ENCODE results near the gene ZMYND10.
A peak's percentile ranks its signal among the peaks of the same experiment; 100 is the strongest.

Gene ZMYND10

GRCh38 chr3:50350213-50350526, 4.6 kb upstream of the ZMYND10 start:
- Histone ChIP-seq H3K36me3 (ENCODE audit: control insufficient read depth in 1 of 2, insufficient read depth in 2 of 2, low read depth in 1 of 2, low read length in 2 of 2) (peaks cover 44 to 46% of the 10 kb centered on the region in 2 experiments), H3K79me1 (replicated peaks; ENCODE audit: low read length, poor library complexity, severe bottlenecking) (peaks cover 41% of the 10 kb centered on the region), H3K27ac (ENCODE audit: low read length, poor library complexity, severe bottlenecking) (no peak overlapping the region)

GRCh38 chr3:50347187-50347813, 1.8 kb upstream of the ZMYND10 start:
- peak; percentile 83 for DNase-seq
- H3K23ac ChIP-seq (ENCODE audit: low read length in 2 of 2): no peak overlapping the region
- H3K27ac ChIP-seq (ENCODE audit: low read length, poor library complexity, severe bottlenecking): no peak overlapping the region
- H2BK120ac ChIP-seq (ENCODE audit: low read depth, low read length): no peak overlapping the region
- H3K18ac ChIP-seq (ENCODE audit: low read depth in 1 of 2, low read length in 2 of 2): no peak overlapping the region
- H3K36me3 ChIP-seq (ENCODE audit: control insufficient read depth in 1 of 2, insufficient read depth in 2 of 2, low read depth in 1 of 2, low read length in 2 of 2): peaks cover 20 to 22% of the 10 kb centered on the region in 2 experiments
- WGBS: 34% methylated on average over 12 of the region's 14 CpGs
- H3K14ac ChIP-seq (ENCODE audit: low read length in 2 of 2): no peak overlapping the region
- H3K4me1 ChIP-seq (ENCODE audit: control insufficient read depth, insufficient read depth, low read depth, low read length): peaks cover 36% of the 10 kb centered on the region
- H3K9me3 ChIP-seq (ENCODE audit: control insufficient read depth, low read length): no peaks in the 10 kb centered on the region
- H3K9ac ChIP-seq (ENCODE audit: low read length): no peak overlapping the region
- H2BK12ac ChIP-seq (ENCODE audit: low read length in 2 of 2): no peak overlapping the region
- H4K8ac ChIP-seq (ENCODE audit: low read length): peak overlapping the region; percentile 50
- H2BK15ac ChIP-seq (ENCODE audit: low read depth, poor library complexity, severe bottlenecking): no peak overlapping the region
- no peak overlapping the region for H3K4me3 ChIP-seq (ENCODE audit: insufficient read depth in 1 of 2, low read depth in 1 of 2, low read length in 2 of 2)
- H4K91ac ChIP-seq (ENCODE audit: low read length): no peak overlapping the region
- no peak overlapping the region for H3K4me2 ChIP-seq (ENCODE audit: low read length, poor library complexity, severe bottlenecking)
- H3K4ac ChIP-seq (ENCODE audit: low read depth in 1 of 2, low read length in 2 of 2): no peak overlapping the region
- H2AK5ac ChIP-seq (ENCODE audit: low read length, severe bottlenecking): no peak overlapping the region
- H2AFZ ChIP-seq (ENCODE audit: low read depth, low read length): no peak overlapping the region
- H2BK5ac ChIP-seq (ENCODE audit: low read depth, low read length, poor library complexity, severe bottlenecking): no peak overlapping the region
- peaks cover 26% of the 10 kb centered on the region for H3K79me1 ChIP-seq (replicated peaks; ENCODE audit: low read length, poor library complexity, severe bottlenecking)
- no peaks in the 10 kb centered on the region for H3K27me3 ChIP-seq (ENCODE audit: control insufficient read depth in 1 of 2, insufficient read depth in 1 of 2, low read length in 2 of 2)

More at GRCh38 chr3:50350213-50350526, 4.6 kb upstream of the ZMYND10 start:
- H4K8ac ChIP-seq (ENCODE audit: low read length): peak overlapping the region; percentile 54
- no peak for DNase-seq
- H2BK12ac ChIP-seq (ENCODE audit: low read length in 2 of 2): no peak overlapping the region
- no peaks in the 10 kb centered on the region for H3K27me3 ChIP-seq (ENCODE audit: control insufficient read depth in 1 of 2, insufficient read depth in 1 of 2, low read length in 2 of 2)
- H3K4me2 ChIP-seq (ENCODE audit: low read length, poor library complexity, severe bottlenecking): peak overlapping the region; percentile 72
- WGBS: 32% methylated on average over 7 of the region's 7 CpGs
- no peak overlapping the region for H3K23ac ChIP-seq (ENCODE audit: low read length in 2 of 2)
- no peaks in the 10 kb centered on the region for H3K9me3 ChIP-seq (ENCODE audit: control insufficient read depth, low read length)
- H3K18ac ChIP-seq (ENCODE audit: low read depth in 1 of 2, low read length in 2 of 2): peak overlapping the region; percentile 12 to 14
- peak overlapping the region; percentile 27 for H2AK5ac ChIP-seq (ENCODE audit: low read length, severe bottlenecking)
- H3K4ac ChIP-seq (ENCODE audit: low read depth in 1 of 2, low read length in 2 of 2): peak overlapping the region in 1 of 2 experiments; percentile 60
- H3K4me3 ChIP-seq (ENCODE audit: insufficient read depth in 1 of 2, low read depth in 1 of 2, low read length in 2 of 2): peak overlapping the region; percentile 87 to 96
- H2BK15ac ChIP-seq (ENCODE audit: low read depth, poor library complexity, severe bottlenecking): no peak overlapping the region
- H2BK120ac ChIP-seq (ENCODE audit: low read depth, low read length): no peak overlapping the region
- H3K9ac ChIP-seq (ENCODE audit: low read length): peak overlapping the region; percentile 90
- H2BK5ac ChIP-seq (ENCODE audit: low read depth, low read length, poor library complexity, severe bottlenecking): no peak overlapping the region
- H3K14ac ChIP-seq (ENCODE audit: low read length in 2 of 2): peak overlapping the region in 1 of 2 experiments; percentile 22
- peaks cover 38% of the 10 kb centered on the region for H3K4me1 ChIP-seq (ENCODE audit: control insufficient read depth, insufficient read depth, low read depth, low read length)
- peak overlapping the region; percentile 7 for H2AFZ ChIP-seq (ENCODE audit: low read depth, low read length)
- H4K91ac ChIP-seq (ENCODE audit: low read length): no peak overlapping the region

- H2BK12ac ChIP-seq (ENCODE audit: low read length in 2 of 2): no peak overlapping the region
- H3K36me3 ChIP-seq (ENCODE audit: control insufficient read depth in 1 of 2, insufficient read depth in 2 of 2, low read depth in 1 of 2, low read length in 2 of 2): peaks cover 14 to 20% of the 10 kb centered on the region in 2 experiments
- no peaks in the 10 kb centered on the region for H3K27me3 ChIP-seq (ENCODE audit: control insufficient read depth in 1 of 2, insufficient read depth in 1 of 2, low read length in 2 of 2)
- H3K14ac ChIP-seq (ENCODE audit: low read length in 2 of 2): no peak overlapping the region
- no peak overlapping the region for H4K8ac ChIP-seq (ENCODE audit: low read length)
- H3K4me2 ChIP-seq (ENCODE audit: low read length, poor library complexity, severe bottlenecking): peak overlapping the region; percentile 95
- no peak overlapping the region for H2AK5ac ChIP-seq (ENCODE audit: low read length, severe bottlenecking)
- H2AFZ ChIP-seq (ENCODE audit: low read depth, low read length): no peak overlapping the region
- no peak overlapping the region for H2BK120ac ChIP-seq (ENCODE audit: low read depth, low read length)
- H3K4ac ChIP-seq (ENCODE audit: low read depth in 1 of 2, low read length in 2 of 2): no peak overlapping the region
- H3K18ac ChIP-seq (ENCODE audit: low read depth in 1 of 2, low read length in 2 of 2): no peak overlapping the region
- no peak overlapping the region for H3K23ac ChIP-seq (ENCODE audit: low read length in 2 of 2)
- H3K4me3 ChIP-seq (ENCODE audit: insufficient read depth in 1 of 2, low read depth in 1 of 2, low read length in 2 of 2): peak overlapping the region; percentile 48 to 74
- no peak overlapping the region for H2BK5ac ChIP-seq (ENCODE audit: low read depth, low read length, poor library complexity, severe bottlenecking)
- no peak overlapping the region for H4K91ac ChIP-seq (ENCODE audit: low read length)
- DNase-seq: no peak
- H3K79me1 ChIP-seq (replicated peaks; ENCODE audit: low read length, poor library complexity, severe bottlenecking): peaks cover 16% of the 10 kb centered on the region
- H3K9me3 ChIP-seq (ENCODE audit: control insufficient read depth, low read length): no peaks in the 10 kb centered on the region
- peak overlapping the region; percentile 64 for H3K9ac ChIP-seq (ENCODE audit: low read length)
- H3K4me1 ChIP-seq (ENCODE audit: control insufficient read depth, insufficient read depth, low read depth, low read length): peaks cover 30% of the 10 kb centered on the region
- WGBS: 47% methylated on average over 5 of the region's 8 CpGs
- H2BK15ac ChIP-seq (ENCODE audit: low read depth, poor library complexity, severe bottlenecking): no peak overlapping the region
- no peak overlapping the region for H3K27ac ChIP-seq (ENCODE audit: low read length, poor library complexity, severe bottlenecking)
Measured at GRCh38 chr3:50345008-50345407, 524 bp downstream of the ZMYND10 start.

GRCh38 chr3:50342813-50343633, 2.5 kb downstream of the ZMYND10 start:
- H3K4ac ChIP-seq (ENCODE audit: low read depth in 1 of 2, low read length in 2 of 2): no peak overlapping the region
- no peak overlapping the region for H2BK5ac ChIP-seq (ENCODE audit: low read depth, low read length, poor library complexity, severe bottlenecking)
- no peak for DNase-seq
- H3K4me3 ChIP-seq (ENCODE audit: insufficient read depth in 1 of 2, low read depth in 1 of 2, low read length in 2 of 2): no peak overlapping the region
- no peak overlapping the region for H3K18ac ChIP-seq (ENCODE audit: low read depth in 1 of 2, low read length in 2 of 2)
- no peak overlapping the region for H4K8ac ChIP-seq (ENCODE audit: low read length)
- WGBS: 68% methylated on average over 13 of the region's 13 CpGs
- H2AFZ ChIP-seq (ENCODE audit: low read depth, low read length): no peak overlapping the region
- no peak overlapping the region for H3K27ac ChIP-seq (ENCODE audit: low read length, poor library complexity, severe bottlenecking)
- no peak overlapping the region for H2BK120ac ChIP-seq (ENCODE audit: low read depth, low read length)
- H3K4me2 ChIP-seq (ENCODE audit: low read length, poor library complexity, severe bottlenecking): no peak overlapping the region
- H2AK5ac ChIP-seq (ENCODE audit: low read length, severe bottlenecking): no peak overlapping the region
- H3K27me3 ChIP-seq (ENCODE audit: control insufficient read depth in 1 of 2, insufficient read depth in 1 of 2, low read length in 2 of 2): no peaks in the 10 kb centered on the region
- H2BK15ac ChIP-seq (ENCODE audit: low read depth, poor library complexity, severe bottlenecking): no peak overlapping the region
- H3K14ac ChIP-seq (ENCODE audit: low read length in 2 of 2): no peak overlapping the region
- H3K9ac ChIP-seq (ENCODE audit: low read length): no peak overlapping the region
- H2BK12ac ChIP-seq (ENCODE audit: low read length in 2 of 2): no peak overlapping the region
- no peak overlapping the region for H3K23ac ChIP-seq (ENCODE audit: low read length in 2 of 2)
- H3K9me3 ChIP-seq (ENCODE audit: control insufficient read depth, low read length): no peaks in the 10 kb centered on the region
- no peak overlapping the region for H4K91ac ChIP-seq (ENCODE audit: low read length)
- H3K79me1 ChIP-seq (replicated peaks; ENCODE audit: low read length, poor library complexity, severe bottlenecking): peaks cover 7% of the 10 kb centered on the region
- peaks cover 27% of the 10 kb centered on the region for H3K4me1 ChIP-seq (ENCODE audit: control insufficient read depth, insufficient read depth, low read depth, low read length)
- peaks cover 7 to 8% of the 10 kb centered on the region in 2 experiments for H3K36me3 ChIP-seq (ENCODE audit: control insufficient read depth in 1 of 2, insufficient read depth in 2 of 2, low read depth in 1 of 2, low read length in 2 of 2)

Data from mesenchymal stem cell (in vitro differentiated cells and primary cell).